D341Med (cell line): Measurements from ENCODE around the gene ADAM22.

Source experiments
- DNase-seq: peaks from one replicate; pipeline ENCODE4 v3.0.0; 2012; ENCODE audit warnings: low spot score

The ADAM22 gene

DNA sequence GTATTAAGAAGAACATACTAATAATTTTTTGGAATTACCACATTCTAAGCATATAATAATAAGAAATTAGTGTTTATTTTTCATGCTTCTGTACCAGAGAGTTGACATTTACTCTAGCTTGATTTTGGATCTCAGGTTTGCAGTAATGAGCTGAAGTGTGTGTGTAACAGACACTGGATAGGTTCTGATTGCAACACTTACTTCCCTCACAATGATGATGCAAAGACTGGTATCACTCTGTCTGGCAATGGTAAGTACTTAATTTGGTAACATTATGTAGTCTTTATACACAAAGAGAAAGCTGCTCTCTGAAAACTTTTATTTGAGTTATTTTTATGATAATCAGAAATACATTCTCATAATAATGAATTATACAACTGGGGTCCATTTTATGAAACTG lies 231.6 kb downstream of the ADAM22 start:
- DNase-seq: no peak

DNA sequence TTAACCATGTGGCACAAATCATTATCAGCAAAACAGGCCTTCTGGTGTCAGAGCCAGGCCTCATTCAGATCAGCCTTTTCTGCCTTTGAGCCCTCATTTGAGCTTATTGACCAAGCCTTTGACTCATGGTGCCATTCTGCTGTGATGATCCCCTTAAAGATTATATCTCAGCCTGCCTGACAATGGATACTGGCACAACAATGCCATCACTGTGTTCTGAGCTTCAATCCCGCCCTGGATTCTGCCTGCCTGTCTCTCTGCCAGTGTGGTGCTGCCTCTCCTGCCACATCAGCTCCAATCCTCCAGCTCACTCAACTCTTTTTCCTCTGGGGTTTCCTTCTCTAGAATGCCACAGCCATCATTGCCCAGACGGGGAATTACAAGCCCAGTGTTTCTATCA lies 233.2 kb downstream of the ADAM22 start:
- no peak for DNase-seq

DNA sequence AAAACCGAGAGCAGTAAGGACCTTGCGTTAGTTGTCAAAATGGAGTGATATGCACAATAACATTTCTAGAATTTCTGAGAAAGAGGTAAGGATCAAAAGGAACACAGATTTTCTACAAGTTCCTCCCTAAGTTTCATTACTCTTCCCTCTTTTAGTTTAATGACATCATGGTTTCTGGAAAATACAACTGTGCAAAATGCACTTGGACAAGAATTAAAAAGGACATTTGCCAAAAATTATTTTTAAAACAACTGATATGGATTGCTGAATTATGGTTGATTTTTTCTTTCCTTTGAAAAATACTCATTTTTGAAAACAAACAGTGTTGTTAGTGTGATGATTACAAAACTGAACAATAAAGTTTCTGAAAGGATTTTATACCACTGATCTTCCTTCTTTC lies 233.7 kb downstream of the ADAM22 start:
- DNase-seq: no peak

DNA sequence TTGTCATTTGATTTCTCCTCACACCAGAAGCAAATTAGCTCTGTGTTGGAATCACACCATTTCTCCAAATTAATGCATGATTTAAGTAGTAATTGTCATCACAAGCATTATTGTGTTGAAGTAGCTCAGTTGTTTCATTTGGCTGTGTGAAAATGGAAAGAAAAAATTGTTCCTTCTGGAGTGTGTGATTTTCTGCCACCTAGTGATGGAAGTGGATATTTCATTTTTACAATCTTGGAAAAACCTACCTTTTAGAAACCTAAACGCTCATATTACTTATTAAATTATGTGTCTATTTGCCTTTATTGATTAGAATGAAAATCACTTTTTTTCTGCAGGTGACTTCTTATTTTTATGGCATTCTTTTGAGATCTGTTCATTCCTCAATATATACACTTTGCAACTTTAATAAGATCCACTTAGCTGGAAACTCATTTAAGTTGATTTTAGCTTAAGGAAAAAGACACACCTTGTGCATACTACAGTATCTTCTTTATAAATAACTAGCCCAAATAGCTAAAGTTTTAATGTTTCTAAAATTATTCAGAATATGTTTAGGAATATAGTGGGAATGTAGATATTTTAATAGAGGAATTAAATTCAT lies 235.8 kb downstream of the ADAM22 start:
- peak; percentile 29 for DNase-seq

DNA sequence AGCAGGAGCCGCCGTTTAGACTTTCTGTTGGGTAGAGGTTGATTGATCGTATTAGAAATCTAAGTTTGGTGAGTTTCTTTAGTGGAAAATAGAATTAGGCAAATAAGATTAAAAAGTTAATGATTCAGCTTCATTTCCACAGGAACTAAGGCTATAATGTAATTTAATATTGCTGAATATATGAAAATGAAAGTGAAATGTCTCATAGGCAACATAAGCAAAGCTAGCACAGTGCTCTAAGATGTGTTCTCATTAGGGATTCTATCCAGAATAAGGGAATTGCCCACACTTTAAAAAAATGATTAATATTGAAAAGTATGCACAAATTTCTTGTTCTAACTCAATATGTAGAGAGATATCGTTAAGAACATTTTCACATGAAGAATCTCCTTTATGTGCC lies 238.8 kb downstream of the ADAM22 start:
- no peak for DNase-seq

DNA sequence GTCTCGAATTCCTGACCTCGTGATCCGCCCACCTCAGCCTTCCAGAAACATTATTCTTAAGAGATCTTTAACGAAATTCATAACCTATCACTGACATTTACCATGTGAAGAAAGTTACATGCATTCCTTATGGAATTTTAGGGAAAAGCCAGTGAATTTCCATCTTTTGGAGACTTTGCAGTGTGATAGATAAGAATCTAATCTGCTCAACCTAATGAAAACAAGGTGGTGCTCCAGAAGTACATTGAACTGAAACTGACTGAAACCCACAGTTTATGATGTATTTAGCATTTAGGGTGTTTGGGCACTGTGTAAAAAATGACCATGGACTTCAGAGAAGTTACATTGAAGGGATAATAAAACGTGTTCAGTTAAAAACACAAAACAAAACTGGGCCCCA lies 242.1 kb downstream of the ADAM22 start:
- DNase-seq: no peak

DNA sequence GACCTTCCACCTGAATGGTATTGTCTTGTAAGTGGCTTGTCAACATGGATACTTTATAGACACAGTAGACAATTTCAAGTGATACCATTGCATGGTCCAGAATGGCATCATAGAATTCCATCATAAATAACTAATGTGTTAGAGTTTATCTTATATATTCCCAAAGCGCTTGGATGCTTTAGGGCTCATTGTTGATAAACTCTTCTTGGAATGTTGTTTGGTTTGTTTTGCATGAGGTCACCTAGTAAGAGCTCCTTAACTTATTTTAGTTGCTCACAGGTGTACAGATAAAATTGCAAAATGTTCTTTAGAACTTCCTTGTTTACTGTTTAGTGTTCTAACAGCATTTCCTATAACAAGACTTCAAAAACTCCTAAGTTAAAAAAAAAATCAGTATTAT lies 249.0 kb downstream of the ADAM22 start:
- no peak for DNase-seq

DNA sequence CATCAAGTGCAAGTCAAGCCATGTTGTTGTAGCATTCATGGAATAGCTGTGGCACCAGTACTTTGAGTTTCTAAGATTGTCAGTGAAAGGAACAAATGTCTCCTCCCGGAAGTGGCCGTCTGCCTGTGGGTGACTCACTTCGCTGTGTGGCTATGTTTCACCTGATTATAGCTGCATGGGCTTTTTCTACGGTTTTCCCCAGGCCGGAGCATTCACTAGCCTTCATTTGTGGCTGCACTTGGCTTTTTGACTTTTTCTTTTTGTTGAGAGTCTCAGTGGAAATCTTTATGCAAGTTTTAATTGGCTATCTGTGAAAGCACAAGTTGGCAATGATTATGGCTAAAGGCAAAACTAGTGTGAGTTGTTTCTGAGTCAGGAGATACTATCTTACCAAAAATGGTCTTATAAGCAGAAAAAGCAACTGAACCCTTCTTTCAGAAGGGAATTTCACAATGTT lies 250.8 kb downstream of the ADAM22 start:
- no peak for DNase-seq

DNA sequence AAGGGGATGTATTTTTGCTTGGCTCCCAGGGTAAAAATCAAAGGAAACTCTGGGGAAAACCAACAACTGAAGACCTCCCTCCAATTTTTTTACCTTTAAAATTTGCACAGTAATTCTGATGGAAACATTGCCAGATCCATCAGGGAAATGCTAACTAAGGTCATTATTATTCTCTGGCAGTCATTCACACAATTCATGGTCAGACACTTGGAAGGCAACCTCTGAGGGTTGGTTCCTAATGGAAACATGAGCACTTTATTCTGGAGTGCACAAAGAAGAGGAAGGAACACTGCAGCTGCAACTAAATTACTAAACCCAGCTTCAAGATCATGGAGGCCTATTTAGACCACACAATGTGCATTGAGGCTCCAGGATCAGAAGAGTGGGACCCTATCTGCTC lies 251.6 kb downstream of the ADAM22 start:
- no peak for DNase-seq

DNA sequence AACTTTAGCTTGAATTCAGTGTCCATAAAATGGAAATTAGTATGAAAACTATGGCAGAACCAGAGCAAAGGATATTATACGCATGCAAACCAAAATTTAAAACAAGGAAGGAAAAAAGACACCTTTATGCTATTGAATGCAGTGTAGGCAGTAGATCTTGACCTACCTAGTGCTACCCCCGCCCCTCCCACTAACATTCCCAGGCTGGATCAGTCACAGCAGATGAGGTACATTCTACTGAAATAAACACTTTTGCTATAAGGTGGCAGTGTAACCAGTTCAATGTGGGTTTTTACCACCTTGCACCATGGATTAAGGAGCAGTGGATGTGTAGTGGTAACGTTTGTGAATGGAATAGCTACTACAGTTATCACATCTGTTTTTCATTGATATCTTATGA lies 257.9 kb downstream of the ADAM22 start:
- DNase-seq: no peak

DNA sequence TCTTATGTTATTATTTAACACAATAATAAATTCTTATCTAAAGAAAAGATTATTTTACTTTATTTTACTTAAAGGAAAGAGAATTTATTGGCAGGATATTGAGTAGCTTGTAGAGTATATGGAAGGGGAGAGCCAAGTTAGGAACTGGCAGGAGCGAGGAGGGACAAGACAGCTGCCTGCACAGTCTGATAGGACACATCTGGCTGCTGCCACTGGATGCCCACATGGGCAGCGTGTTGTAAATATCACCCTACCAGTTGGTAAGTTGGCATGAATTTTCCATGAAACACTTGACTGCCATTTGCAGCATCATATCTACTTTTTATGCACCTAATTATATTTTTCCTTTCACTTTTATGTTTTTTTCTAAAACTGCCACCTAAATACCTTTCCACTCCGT lies 266.2 kb downstream of the ADAM22 start:
- no peak for DNase-seq

DNA sequence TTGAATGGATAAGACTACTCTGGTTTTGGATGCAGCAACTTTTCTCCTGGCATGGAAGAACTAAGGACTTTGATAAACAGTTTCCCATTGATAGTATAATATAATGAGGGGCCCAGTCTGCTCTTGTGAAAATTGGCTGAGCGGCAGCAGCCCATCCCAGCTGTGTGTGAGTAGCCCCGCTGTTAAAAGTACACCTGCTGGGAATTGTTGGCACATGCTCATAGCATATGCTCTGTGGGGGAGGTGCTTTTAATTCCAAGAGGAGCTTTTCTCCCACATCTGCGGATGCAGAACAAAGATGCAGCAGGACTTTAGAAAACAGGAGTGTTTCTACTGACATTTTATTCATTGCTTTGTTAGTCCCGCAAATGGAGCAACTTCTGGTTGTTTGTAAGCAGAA lies 266.7 kb downstream of the ADAM22 start:
- DNase-seq: peak; percentile 62

DNA sequence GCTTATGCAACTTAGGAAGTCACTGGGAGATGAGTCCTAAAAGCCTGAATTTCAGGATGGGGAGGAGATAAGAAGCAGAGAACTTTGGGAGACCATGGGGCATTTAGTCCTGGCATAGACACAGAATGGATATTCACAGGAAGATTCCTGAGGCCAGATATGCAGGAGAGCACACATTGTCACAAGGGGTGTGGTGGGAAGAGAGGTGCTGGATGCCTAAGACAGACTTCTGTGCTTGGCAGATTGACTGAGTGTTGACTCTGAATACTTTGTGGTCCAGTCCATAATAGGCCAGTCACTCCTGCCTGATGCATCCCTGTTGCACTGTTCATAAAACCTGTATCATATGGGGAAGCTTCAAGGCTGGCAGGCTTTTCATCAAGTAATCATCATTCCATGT lies 267.3 kb downstream of the ADAM22 start:
- DNase-seq: peak; percentile 27

DNA sequence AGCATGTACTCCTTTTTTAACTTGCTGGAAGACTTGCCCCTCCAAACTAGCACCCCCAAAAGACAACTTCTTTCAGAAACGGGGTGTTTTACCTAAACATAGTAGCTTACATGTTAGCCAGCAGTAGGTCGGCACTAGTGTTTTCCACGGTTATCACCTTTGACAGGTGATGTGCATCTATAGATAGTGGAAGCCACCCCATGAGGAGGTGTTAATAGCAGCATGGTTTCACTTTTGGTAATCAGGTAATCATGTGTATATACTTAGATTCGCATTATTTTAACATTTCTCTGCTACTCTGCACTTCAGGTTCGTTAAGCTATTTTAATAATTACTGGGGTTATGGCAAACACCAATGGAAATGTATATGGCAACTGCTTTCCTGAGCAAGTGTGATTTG lies 268.2 kb downstream of the ADAM22 start:
- DNase-seq: no peak

DNA sequence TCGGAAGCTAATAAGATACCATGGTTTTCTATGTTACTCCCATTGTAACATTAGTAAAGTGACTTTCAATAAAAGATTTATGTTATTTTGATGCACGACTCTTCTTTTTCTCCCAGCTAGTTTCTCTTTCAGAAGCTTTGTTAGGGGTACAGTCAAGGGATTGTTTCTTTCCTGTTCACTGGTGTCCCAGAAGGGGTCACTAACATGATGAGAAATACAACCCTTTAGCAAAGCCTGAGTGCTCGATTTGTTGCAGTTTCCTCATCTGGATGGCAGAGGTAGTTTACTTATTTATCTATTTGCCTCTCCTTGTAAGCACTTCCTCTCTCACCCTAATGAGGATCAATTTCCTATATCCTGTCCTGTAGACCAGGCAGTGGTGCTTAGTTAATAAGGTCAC lies 268.7 kb downstream of the ADAM22 start:
- DNase-seq: no peak

DNA sequence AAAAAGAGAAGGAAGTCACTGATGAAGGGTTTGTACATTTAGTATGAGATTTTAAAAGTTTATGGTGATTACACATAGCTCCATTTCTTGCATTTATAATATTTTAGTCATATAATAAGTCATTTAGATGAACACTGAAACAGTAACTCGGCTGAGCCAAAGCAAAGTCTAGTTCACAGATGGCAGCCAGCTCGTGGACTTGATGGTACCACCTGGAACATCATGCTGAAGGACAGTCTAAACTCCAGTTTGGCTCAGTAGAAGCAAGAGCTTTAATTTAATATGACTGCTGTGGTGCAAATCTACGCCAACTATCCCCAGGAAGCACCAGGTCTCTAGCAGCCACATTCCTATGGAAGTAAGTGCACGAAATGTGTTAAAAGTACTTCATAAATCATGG lies 269.4 kb downstream of the ADAM22 start:
- no peak for DNase-seq

DNA sequence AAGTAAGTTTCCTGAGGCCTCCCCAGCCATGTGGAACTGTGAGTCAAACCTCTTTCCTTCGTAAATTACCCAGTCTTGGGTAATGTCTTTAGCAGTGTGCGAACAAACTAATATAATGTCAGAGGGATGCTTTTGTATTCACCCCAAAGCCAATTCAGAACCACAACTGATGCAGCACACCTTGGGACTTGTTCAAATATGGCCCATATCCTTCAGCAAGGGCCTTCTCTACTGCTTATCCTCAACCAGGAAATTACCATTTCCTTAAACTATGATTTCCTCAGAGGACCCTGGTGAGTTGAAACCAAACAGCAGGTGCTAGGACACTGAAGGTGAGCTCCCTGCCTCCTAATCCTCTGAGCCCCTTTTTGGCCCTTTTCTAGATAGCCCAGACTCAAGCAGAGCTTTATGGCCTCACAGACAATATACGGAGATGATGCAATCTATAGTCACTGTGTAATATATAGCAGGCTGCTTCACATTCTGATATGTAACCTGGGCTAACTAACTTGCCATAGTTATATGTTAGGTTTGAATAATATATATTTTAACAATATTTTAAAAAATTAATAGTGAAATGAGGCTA lies 270.6 kb downstream of the ADAM22 start:
- no peak for DNase-seq

DNA sequence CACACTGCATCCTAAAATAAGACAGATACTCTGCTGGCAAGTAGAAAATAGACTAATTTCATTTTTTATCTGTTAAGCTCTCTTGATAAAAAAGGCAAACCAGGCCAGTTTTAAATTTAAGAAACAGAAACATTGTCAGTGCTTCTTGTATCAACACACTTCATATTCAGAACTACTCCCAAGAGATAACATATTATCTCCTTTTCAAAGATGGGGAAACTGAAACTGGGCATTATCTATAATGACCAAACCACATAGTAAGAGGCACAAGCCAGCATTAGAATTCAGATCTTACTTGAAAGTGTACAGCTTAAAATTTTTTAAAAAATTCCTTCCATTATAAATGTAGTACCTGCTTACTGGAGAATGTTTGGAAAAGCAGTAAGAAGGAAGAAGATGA lies 271.1 kb downstream of the ADAM22 start:
- DNase-seq: no peak

DNA sequence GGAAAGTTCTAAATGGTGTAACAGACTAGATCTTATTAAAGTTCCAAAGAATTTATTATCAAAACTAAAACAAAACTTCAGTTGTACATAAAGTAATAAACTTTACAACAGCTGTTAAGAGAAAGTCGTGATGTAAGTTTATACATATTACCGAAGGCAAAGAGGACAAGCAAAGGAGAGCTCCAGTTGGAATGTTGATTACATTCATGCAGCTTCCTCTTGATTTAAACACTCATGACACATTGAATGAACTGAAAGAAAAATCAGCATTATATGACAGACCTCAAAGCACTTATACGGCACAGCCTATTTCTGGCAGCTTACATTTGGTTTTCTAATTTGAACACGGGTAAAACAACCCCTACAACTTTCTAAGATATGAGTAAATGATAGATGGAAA lies 272.2 kb downstream of the ADAM22 start:
- no peak for DNase-seq

DNA sequence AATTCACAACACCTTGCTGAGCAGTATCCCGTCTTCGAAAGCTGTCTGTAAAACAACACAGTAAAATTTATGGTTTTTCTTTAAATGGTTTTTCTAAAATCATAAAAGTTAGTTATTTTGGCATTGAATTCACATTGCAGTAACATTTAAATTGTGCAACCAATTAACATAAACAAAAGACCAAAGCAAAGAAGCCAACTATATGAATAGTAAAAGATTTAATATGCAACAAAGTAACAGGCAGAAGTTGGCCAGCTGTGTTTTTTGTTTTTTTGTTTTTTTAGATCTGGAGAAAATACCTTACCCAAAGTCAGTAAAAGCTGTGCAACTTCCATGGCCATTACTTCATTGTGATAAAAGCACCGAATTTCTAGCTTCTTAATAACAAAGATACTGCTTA lies 274.5 kb downstream of the ADAM22 start:
- DNase-seq: no peak

DNA sequence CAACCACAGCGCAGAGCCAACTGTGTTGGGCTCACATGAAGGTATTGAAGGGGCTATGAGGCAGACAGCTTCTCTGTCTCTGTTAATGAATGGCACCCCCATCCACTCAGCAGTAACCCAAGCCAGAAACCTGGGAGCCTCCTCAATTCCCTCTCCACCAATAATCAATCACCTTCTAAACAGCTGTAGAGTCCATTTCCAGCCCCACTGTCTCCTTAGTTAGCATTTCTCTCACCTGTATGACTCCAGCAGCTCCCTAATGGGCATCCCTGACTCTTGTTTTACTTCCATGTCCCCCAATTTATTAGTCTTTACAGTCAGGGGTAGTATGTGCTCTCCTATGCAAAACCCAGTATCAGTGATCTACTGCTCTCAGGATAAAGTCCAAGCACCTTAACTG lies 278.9 kb downstream of the ADAM22 start:
- DNase-seq: no peak

DNA sequence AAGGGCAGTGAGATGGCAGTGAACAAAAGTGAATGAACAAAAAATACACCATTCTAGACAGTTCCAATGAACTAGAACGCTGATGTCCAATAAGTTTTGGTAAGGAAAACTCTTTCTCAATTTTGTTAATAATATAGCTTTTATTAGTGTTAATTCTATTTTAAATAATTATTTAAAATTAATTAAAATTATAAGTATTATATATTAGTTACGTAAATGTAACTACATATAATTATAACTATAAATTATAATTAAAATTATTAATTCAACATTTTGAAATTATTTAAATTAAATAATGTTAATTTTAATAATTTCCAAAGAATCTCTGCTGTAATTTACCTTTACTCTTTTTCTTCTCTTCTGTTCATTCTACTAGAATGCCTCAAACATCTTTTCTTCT lies 280.4 kb downstream of the ADAM22 start:
- no peak for DNase-seq

DNA sequence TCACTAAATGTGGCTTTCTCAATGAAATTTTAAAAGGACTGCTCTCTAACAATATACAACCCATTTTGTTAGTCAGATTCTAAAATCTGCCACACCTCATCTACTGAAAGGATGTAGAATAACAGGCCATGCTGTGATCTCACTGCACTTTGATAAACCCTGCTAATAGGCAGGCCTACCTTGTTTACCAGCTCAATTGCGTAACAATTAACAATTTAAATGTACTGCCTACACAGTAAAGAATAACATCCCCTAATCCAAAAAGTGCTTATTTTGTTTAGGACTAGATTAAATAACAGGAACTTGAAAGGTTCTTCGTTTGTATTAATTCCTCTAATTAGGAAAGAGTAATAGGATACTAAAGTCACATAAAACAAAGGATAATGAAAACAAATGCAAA lies 281.2 kb downstream of the ADAM22 start:
- DNase-seq: no peak

DNA sequence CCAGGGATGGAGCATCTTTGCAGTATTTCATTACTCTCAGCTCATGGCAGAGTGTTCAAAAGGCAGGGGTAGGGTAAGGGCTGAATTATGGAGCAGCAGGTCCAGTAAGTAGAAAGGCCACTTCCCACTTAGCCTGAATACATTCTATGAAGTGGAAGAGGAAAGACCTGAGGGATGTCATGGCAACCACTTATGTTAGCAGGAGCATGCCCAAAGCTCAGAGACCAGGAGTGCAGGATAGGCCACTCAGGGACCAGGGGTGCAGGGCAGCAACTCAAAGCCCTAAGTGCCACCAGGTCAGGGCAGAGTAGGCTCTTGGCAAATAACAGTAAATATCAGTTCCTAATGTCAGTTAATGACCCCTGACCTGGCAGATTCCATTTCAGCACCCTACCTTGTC lies 282.2 kb downstream of the ADAM22 start:
- no peak for DNase-seq
